PC-3 (cell line): ENCODE data around the gene STARD3. TPM values are rescaled to one million over a fixed set of nuclear protein-coding genes. Genes with fewer than 3 reads are reported as not detected.

ENCODE experiments used
- ATAC-seq: fragments of 200-7000 bp; cut with Tn5 transposase; 2 replicates; pipeline ENCODE4 v1.9.1; 2020; ENCODE audit warnings: mild to moderate bottlenecking, moderate library complexity
- BruUV-seq: library from RNA; stranded (reverse); fragments of 400-500 nt; replicated peaks from 2 replicates; lab custom pipeline; 2021; lab: Mats Ljungman, UMichigan
- CTCF ChIA-PET: fragments of 300-600 bp; sonication (Branson Sonifier 250); formaldehyde crosslinking; loops from one replicate; lab custom pipeline; 2022; ENCODE audit warnings: antibody characterized with exemption; lab: Charles Lee
- POLR2A ChIA-PET: fragments of 300-600 bp; sonication (Branson Sonifier 250); formaldehyde crosslinking; loops from one replicate; lab custom pipeline; 2022; ENCODE audit warnings: antibody characterized with exemption; ENCODE audit not compliant: unreplicated experiment; lab: Charles Lee
- DNase-seq: peaks from one replicate; pipeline ENCODE4 v3.0.0-alpha.2; 2015
- H2AFZ ChIP-seq: fragments of 300-600 bp; sonication (generic); 2 replicates; pipeline ENCODE4 v1.6.0; 2016; ENCODE audit warnings: antibody characterized with exemption, low read length
- H3F3A ChIP-seq: fragments of 300-600 bp; sonication (generic); one replicate; pipeline ENCODE4 v1.6.0; 2017; ENCODE audit warnings: antibody characterized with exemption, low read length, control low read depth, mild to moderate bottlenecking; ENCODE audit not compliant: unreplicated experiment
- H3K27ac ChIP-seq: fragments of 300-600 bp; sonication (generic); 2 replicates; pipeline ENCODE4 v1.5.1; 2016; ENCODE audit warnings: mild to moderate bottlenecking, low read length
- H3K27me3 ChIP-seq: fragments of 300-600 bp; sonication (generic); 2 replicates; pipeline ENCODE4 v1.6.1; 2016; ENCODE audit warnings: low read length, mixed read lengths
- H3K36me3 ChIP-seq: fragments of 300-600 bp; sonication (generic); 2 replicates; pipeline ENCODE4 v1.6.1; 2016; ENCODE audit warnings: low read depth, mixed run types, low read length, mixed read lengths
- H3K4me1 ChIP-seq: fragments of 300-600 bp; sonication (generic); 2 replicates; pipeline ENCODE4 v1.5.1; 2016; ENCODE audit warnings: low read length; ENCODE audit not compliant: insufficient read depth
- H3K4me2 ChIP-seq: fragments of 300-600 bp; sonication (generic); 2 replicates; pipeline ENCODE4 v1.6.0; 2016; ENCODE audit warnings: low read length
- H3K4me3 ChIP-seq: fragments of 300-600 bp; sonication (generic); 2 replicates; pipeline ENCODE4 v1.5.1; 2016; ENCODE audit warnings: mild to moderate bottlenecking, low read length, mixed read lengths
- H3K79me2 ChIP-seq: fragments of 300-600 bp; sonication (generic); 2 replicates; pipeline ENCODE4 v1.6.1; 2017; ENCODE audit warnings: low read length, mixed read lengths
- H3K9ac ChIP-seq: fragments of 300-600 bp; sonication (generic); 2 replicates; pipeline ENCODE4 v1.6.0; 2016; ENCODE audit warnings: mild to moderate bottlenecking, low read length
- H3K9me2 ChIP-seq: fragments of 300-600 bp; sonication (generic); replicated peaks from 2 replicates; pipeline ENCODE4 v1.6.1; 2016; ENCODE audit warnings: mixed run types, low read length, mixed read lengths
- H3K9me3 ChIP-seq: fragments of 300-600 bp; sonication (generic); 2 replicates; pipeline ENCODE4 v1.6.1; 2016; ENCODE audit warnings: low read length, mixed read lengths
- H4K20me1 ChIP-seq: fragments of 300-600 bp; sonication (generic); 2 replicates; pipeline ENCODE4 v1.6.1; 2016; ENCODE audit warnings: low read length, mixed read lengths
- CTCF ChIP-seq: fragments of 300-600 bp; sonication (generic); conservative IDR thresholded peaks from 2 replicates; pipeline ENCODE4 v1.5.1; 2017; ENCODE audit warnings: antibody characterized with exemption, low read depth, mild to moderate bottlenecking, low read length
- EZH2 ChIP-seq: fragments of 300-600 bp; sonication (generic); IDR thresholded peaks from one replicate; pipeline ENCODE4 v1.6.1; 2017; ENCODE audit warnings: antibody characterized with exemption, mild to moderate bottlenecking, low read length; ENCODE audit not compliant: unreplicated experiment
- EZH2phosphoT487 ChIP-seq: fragments of 300-600 bp; sonication (generic); IDR thresholded peaks from 2 replicates; pipeline ENCODE4 v1.6.1; 2018; ENCODE audit warnings: mild to moderate bottlenecking, antibody characterized with exemption, low read length, borderline replicate concordance
- intact Hi-C: fragments of 100-400 bp; cut with micrococcal nuclease; formaldehyde crosslinking; loops from 2 replicates; pipeline ENCODE4 v1.9.0; 2023
- total RNA-seq: library from RNA; depleted of rRNA; stranded (reverse); fragments of >200 nt; gene quantifications from 2 replicates; pipeline ENCODE4 v1.2.3, GENCODE V29; 2014

STARD3 gene
- total RNA-seq, 1 experiment from 2014 or later: 30.5 TPM

GRCh38 chr17:39621523-39622379, 15.2 kb upstream of the STARD3 start:
- DNase-seq (peak; percentile 84), ATAC-seq (peak; percentile 51)
- H3K4me2 ChIP-seq: peak overlapping the region; percentile 74

GRCh38 chr17:39622380-39623006, 14.5 kb upstream of the STARD3 start:
- no peak for TF ChIP-seq EZH2
- no peak for TF ChIP-seq EZH2phosphoT487
- no peak for TF ChIP-seq CTCF
- H3K9ac ChIP-seq: no peak overlapping the region

More at GRCh38 chr17:39621523-39622379, 15.2 kb upstream of the STARD3 start:
- H3K79me2 ChIP-seq: no peaks in the 10 kb centered on the region
- no peaks in the 10 kb centered on the region for H3F3A ChIP-seq
- TF ChIP-seq CTCF (peak; percentile 99), EZH2 (no peak)
- no peaks in the 10 kb centered on the region for H3K4me1 ChIP-seq
- H3K36me3 ChIP-seq: no peaks in the 10 kb centered on the region; the same call in 1 of the 2 replicates
- no peak overlapping the region for H3K9ac ChIP-seq
- H3K27ac ChIP-seq: no peak overlapping the region
- no peaks in the 10 kb centered on the region for H3K9me3 ChIP-seq
- no peaks in the 10 kb centered on the region for H3K9me2 ChIP-seq
- POLR2A ChIA-PET: no interaction called here
- no peaks in the 10 kb centered on the region for H4K20me1 ChIP-seq
- peak overlapping the region; percentile 66 for H2AFZ ChIP-seq
- intact Hi-C loops: loop anchor here (2.0 to 5.0 kb wide), 2 partner anchors 75 to 131 kb away; no protein-coding TSS in a partner anchor
- BruUV-seq: no TSS peak
- peaks cover 3% of the 10 kb centered on the region for H3K27me3 ChIP-seq
- CTCF ChIA-PET: interaction anchor here (0.5 to 1.3 kb wide), 15 partner anchors 11 to 386 kb away, joined by 3 to 9 read pairs (median 4); partner anchors contain the start of genes MIEN1 and PNMT
- peak overlapping the region; percentile 48; the same call in 1 of the 2 replicates for H3K4me3 ChIP-seq

More at GRCh38 chr17:39622380-39623006, 14.5 kb upstream of the STARD3 start:
- Histone ChIP-seq H3K27me3 (peaks cover 10% of the 10 kb centered on the region), H3K4me1 (no peaks in the 10 kb centered on the region), H3K36me3 (no peaks in the 10 kb centered on the region; the same call in 1 of the 2 replicates), H4K20me1 (no peaks in the 10 kb centered on the region), H3K4me2 (peak overlapping the region; percentile 74), H3K9me3 (no peaks in the 10 kb centered on the region), H3K79me2 (no peaks in the 10 kb centered on the region), H3K4me3 (peak overlapping the region; percentile 48; the same call in 1 of the 2 replicates), H3F3A (no peaks in the 10 kb centered on the region), H3K9me2 (no peaks in the 10 kb centered on the region), H3K27ac (no peak overlapping the region), H2AFZ (peak overlapping the region; percentile 66)
- intact Hi-C loops: loop anchor here (2.0 to 5.0 kb wide), 2 partner anchors 76 to 130 kb away; no protein-coding TSS in a partner anchor
- BruUV-seq: no TSS peak
- ChIA-PET POLR2A (no interaction called here), CTCF (interaction anchor here (0.6 to 1.3 kb wide), 3 partner anchors 10 to 387 kb away, joined by 3 to 6 read pairs (median 3); no protein-coding TSS in a partner anchor)
- peak; percentile 16; the same call in 1 of the 2 replicates for ATAC-seq
- peak; percentile 21 for DNase-seq
